ENCODE data around the gene SLC15A1.

Gene SLC15A1

GRCh38 chr13:98740131-98740530 lies 12.3 kb downstream of the SLC15A1 start:
- 93 to 94% methylated on average over 8 of the region's 8 CpGs for WGBS, 2 experiments
- no peaks in the 10 kb centered on the region for H3K9me3 ChIP-seq (ENCODE audit: control insufficient read depth, low read length)
- H3K36me3 ChIP-seq (ENCODE audit: control insufficient read depth, insufficient read depth, low read length): no peaks in the 10 kb centered on the region
- H3K27ac ChIP-seq (ENCODE audit: insufficient read depth, low read depth, low read length, poor library complexity, severe bottlenecking): no peak overlapping the region
- H3K27me3 ChIP-seq (ENCODE audit: control insufficient read depth, insufficient read depth, low read length, poor library complexity, severe bottlenecking): no peaks in the 10 kb centered on the region
- H3K4me1 ChIP-seq (ENCODE audit: control insufficient read depth, insufficient read depth, low read length): no peaks in the 10 kb centered on the region
- H3K4me3 ChIP-seq (ENCODE audit: insufficient read depth, low read depth, low read length): no peak overlapping the region

- Histone ChIP-seq H3K4me3 (ENCODE audit: insufficient read depth, low read depth, low read length) (no peak overlapping the region), H3K27me3 (ENCODE audit: control insufficient read depth, insufficient read depth, low read length, poor library complexity, severe bottlenecking) (no peaks in the 10 kb centered on the region)
- WGBS, 2 experiments: 86 to 96% methylated on average over 1 of the region's 1 CpG
Observed at GRCh38 chr13:98738993-98739392, 13.5 kb downstream of the SLC15A1 start.

GRCh38 chr13:98738213-98738612 lies 14.3 kb downstream of the SLC15A1 start:
- Histone ChIP-seq H3K9me3 (ENCODE audit: control insufficient read depth, low read length) (no peaks in the 10 kb centered on the region), H3K4me1 (ENCODE audit: control insufficient read depth, insufficient read depth, low read length) (no peaks in the 10 kb centered on the region), H3K27me3 (ENCODE audit: control insufficient read depth, insufficient read depth, low read length, poor library complexity, severe bottlenecking) (no peaks in the 10 kb centered on the region), H3K4me3 (ENCODE audit: insufficient read depth, low read depth, low read length) (no peak overlapping the region), H3K27ac (ENCODE audit: insufficient read depth, low read depth, low read length, poor library complexity, severe bottlenecking) (no peak overlapping the region), H3K36me3 (ENCODE audit: control insufficient read depth, insufficient read depth, low read length) (no peaks in the 10 kb centered on the region)

More at GRCh38 chr13:98738993-98739392, 13.5 kb downstream of the SLC15A1 start:
- H3K27ac ChIP-seq (ENCODE audit: insufficient read depth, low read depth, low read length, poor library complexity, severe bottlenecking): no peak overlapping the region
- H3K36me3 ChIP-seq (ENCODE audit: control insufficient read depth, insufficient read depth, low read length): no peaks in the 10 kb centered on the region
- H3K9me3 ChIP-seq (ENCODE audit: control insufficient read depth, low read length): no peaks in the 10 kb centered on the region
- H3K4me1 ChIP-seq (ENCODE audit: control insufficient read depth, insufficient read depth, low read length): no peaks in the 10 kb centered on the region

DNA sequence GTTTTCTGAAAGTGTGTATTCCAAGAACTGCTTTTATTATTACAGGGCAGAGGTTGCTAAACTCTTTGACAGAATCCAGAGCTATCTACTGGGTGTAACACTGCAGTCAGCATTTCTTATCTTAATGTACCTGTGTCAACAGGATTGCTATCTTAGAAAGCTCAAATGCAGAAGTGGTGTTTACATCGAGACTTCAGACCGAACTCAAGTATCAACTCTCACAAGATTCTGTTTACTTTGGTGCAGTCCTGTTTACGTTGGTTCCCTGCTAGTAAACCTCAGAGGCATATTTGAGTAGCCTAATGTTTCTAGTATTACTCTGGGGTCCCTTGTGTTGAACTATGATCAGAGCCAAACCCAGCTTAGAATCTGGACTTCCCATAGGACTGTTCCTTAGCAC lies 20.5 kb downstream of the SLC15A1 start:
- Histone ChIP-seq H3K27ac (ENCODE audit: insufficient read depth, low read depth, low read length, poor library complexity, severe bottlenecking) (no peak overlapping the region), H3K36me3 (ENCODE audit: control insufficient read depth, insufficient read depth, low read length) (no peaks in the 10 kb centered on the region), H3K27me3 (ENCODE audit: control insufficient read depth, insufficient read depth, low read length, poor library complexity, severe bottlenecking) (no peaks in the 10 kb centered on the region), H3K4me1 (ENCODE audit: control insufficient read depth, insufficient read depth, low read length) (no peaks in the 10 kb centered on the region), H3K9me3 (ENCODE audit: control insufficient read depth, low read length) (no peaks in the 10 kb centered on the region), H3K4me3 (ENCODE audit: insufficient read depth, low read depth, low read length) (no peak overlapping the region)
- 93 to 99% methylated on average over 3 of the region's 3 CpGs for WGBS, 2 experiments

GRCh38 chr13:98731038-98731437 lies 21.4 kb downstream of the SLC15A1 start:
- no peaks in the 10 kb centered on the region for H3K36me3 ChIP-seq (ENCODE audit: control insufficient read depth, insufficient read depth, low read length)
- H3K4me1 ChIP-seq (ENCODE audit: control insufficient read depth, insufficient read depth, low read length): no peaks in the 10 kb centered on the region
- no peaks in the 10 kb centered on the region for H3K27me3 ChIP-seq (ENCODE audit: control insufficient read depth, insufficient read depth, low read length, poor library complexity, severe bottlenecking)
- H3K9me3 ChIP-seq (ENCODE audit: control insufficient read depth, low read length): no peaks in the 10 kb centered on the region
- WGBS, 2 experiments: 95% methylated on average over 17 of the region's 17 CpGs
- no peak overlapping the region for H3K4me3 ChIP-seq (ENCODE audit: insufficient read depth, low read depth, low read length)
- H3K27ac ChIP-seq (ENCODE audit: insufficient read depth, low read depth, low read length, poor library complexity, severe bottlenecking): no peak overlapping the region

DNA sequence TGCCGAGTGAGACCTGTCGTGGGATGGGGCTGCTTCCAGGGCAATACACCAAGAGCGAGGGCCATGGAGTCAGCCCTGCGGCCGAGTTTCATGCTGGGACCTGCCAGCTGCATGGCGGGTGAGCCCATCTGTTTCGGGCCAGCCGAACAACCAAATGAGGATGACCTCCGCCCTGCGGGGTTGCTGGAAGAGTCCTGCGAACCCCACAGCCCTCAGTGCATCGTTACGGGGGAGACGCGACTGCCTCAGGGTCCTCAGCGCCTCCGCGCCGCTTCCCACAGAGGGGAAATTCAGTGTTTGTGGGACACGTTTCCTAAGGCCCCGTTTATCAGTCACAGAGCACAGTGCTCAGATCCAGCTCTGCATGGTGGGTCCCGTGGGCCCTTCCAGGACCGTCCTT lies 22.0 kb downstream of the SLC15A1 start:
- 94 to 95% methylated on average over 23 of the region's 23 CpGs for WGBS, 2 experiments
- Histone ChIP-seq H3K4me1 (ENCODE audit: control insufficient read depth, insufficient read depth, low read length) (no peaks in the 10 kb centered on the region), H3K27me3 (ENCODE audit: control insufficient read depth, insufficient read depth, low read length, poor library complexity, severe bottlenecking) (no peaks in the 10 kb centered on the region), H3K27ac (ENCODE audit: insufficient read depth, low read depth, low read length, poor library complexity, severe bottlenecking) (no peak overlapping the region), H3K36me3 (ENCODE audit: control insufficient read depth, insufficient read depth, low read length) (no peaks in the 10 kb centered on the region), H3K4me3 (ENCODE audit: insufficient read depth, low read depth, low read length) (no peak overlapping the region), H3K9me3 (ENCODE audit: control insufficient read depth, low read length) (no peaks in the 10 kb centered on the region)

GRCh38 chr13:98729658-98730057 lies 22.8 kb downstream of the SLC15A1 start:
- Histone ChIP-seq H3K27ac (ENCODE audit: insufficient read depth, low read depth, low read length, poor library complexity, severe bottlenecking) (no peak overlapping the region), H3K9me3 (ENCODE audit: control insufficient read depth, low read length) (no peaks in the 10 kb centered on the region), H3K36me3 (ENCODE audit: control insufficient read depth, insufficient read depth, low read length) (no peaks in the 10 kb centered on the region), H3K4me1 (ENCODE audit: control insufficient read depth, insufficient read depth, low read length) (no peaks in the 10 kb centered on the region), H3K4me3 (ENCODE audit: insufficient read depth, low read depth, low read length) (no peak overlapping the region), H3K27me3 (ENCODE audit: control insufficient read depth, insufficient read depth, low read length, poor library complexity, severe bottlenecking) (no peaks in the 10 kb centered on the region)
- 89 to 94% methylated on average over 8 of the region's 8 CpGs for WGBS, 2 experiments

- Histone ChIP-seq H3K4me3 (ENCODE audit: insufficient read depth, low read depth, low read length) (no peak overlapping the region), H3K27me3 (ENCODE audit: control insufficient read depth, insufficient read depth, low read length, poor library complexity, severe bottlenecking) (no peaks in the 10 kb centered on the region), H3K27ac (ENCODE audit: insufficient read depth, low read depth, low read length, poor library complexity, severe bottlenecking) (no peak overlapping the region), H3K4me1 (ENCODE audit: control insufficient read depth, insufficient read depth, low read length) (no peaks in the 10 kb centered on the region), H3K9me3 (ENCODE audit: control insufficient read depth, low read length) (no peaks in the 10 kb centered on the region), H3K36me3 (ENCODE audit: control insufficient read depth, insufficient read depth, low read length) (no peaks in the 10 kb centered on the region)
- 91 to 93% methylated on average over 3 of the region's 3 CpGs for WGBS, 2 experiments
Observed at GRCh38 chr13:98722958-98723357, 29.5 kb downstream of the SLC15A1 start.

- WGBS, 2 experiments: 97% methylated on average over 11 of the region's 11 CpGs
- no peaks in the 10 kb centered on the region for H3K27me3 ChIP-seq (ENCODE audit: control insufficient read depth, insufficient read depth, low read length, poor library complexity, severe bottlenecking)
- no peaks in the 10 kb centered on the region for H3K9me3 ChIP-seq (ENCODE audit: control insufficient read depth, low read length)
- H3K4me1 ChIP-seq (ENCODE audit: control insufficient read depth, insufficient read depth, low read length): no peaks in the 10 kb centered on the region
- H3K4me3 ChIP-seq (ENCODE audit: insufficient read depth, low read depth, low read length): no peak overlapping the region
- H3K36me3 ChIP-seq (ENCODE audit: control insufficient read depth, insufficient read depth, low read length): no peaks in the 10 kb centered on the region
- no peak overlapping the region for H3K27ac ChIP-seq (ENCODE audit: insufficient read depth, low read depth, low read length, poor library complexity, severe bottlenecking)
Observed at GRCh38 chr13:98721825-98722510, 30.5 kb downstream of the SLC15A1 start.

- WGBS, 2 experiments: 94 to 99% methylated on average over 7 of the region's 7 CpGs
- H3K36me3 ChIP-seq (ENCODE audit: control insufficient read depth, insufficient read depth, low read length): no peaks in the 10 kb centered on the region
- no peak overlapping the region for H3K4me3 ChIP-seq (ENCODE audit: insufficient read depth, low read depth, low read length)
- no peak overlapping the region for H3K27ac ChIP-seq (ENCODE audit: insufficient read depth, low read depth, low read length, poor library complexity, severe bottlenecking)
- no peaks in the 10 kb centered on the region for H3K4me1 ChIP-seq (ENCODE audit: control insufficient read depth, insufficient read depth, low read length)
- no peaks in the 10 kb centered on the region for H3K9me3 ChIP-seq (ENCODE audit: control insufficient read depth, low read length)
- no peaks in the 10 kb centered on the region for H3K27me3 ChIP-seq (ENCODE audit: control insufficient read depth, insufficient read depth, low read length, poor library complexity, severe bottlenecking)
Observed at GRCh38 chr13:98719527-98720250, 32.8 kb downstream of the SLC15A1 start.

Measured in ectodermal cell (in vitro differentiated cells).